Right atrium auricular region (tissue), 2 donors: ENCODE data around the gene AGGF1. TPM values are rescaled to one million over a fixed set of nuclear protein-coding genes. Genes with fewer than 3 reads are reported as not detected.

Source experiments
- DNase-seq: peaks from one replicate; pipeline ENCODE4 v3.0.0-alpha.2; 2019; ENCODE audit warnings: low spot score
- H3K27ac ChIP-seq, 2 donors: fragments of 200-600 bp; sonication (generic); 1 replicate in 1 of 2; 2 replicates in 1 of 2; pipeline ENCODE4 v1.5.1; 2016 to 2019
- H3K27me3 ChIP-seq, 2 donors: fragments of 200-600 bp; sonication (generic); one replicate each; pipeline versions ENCODE4 v1.5.1 to v1.6.0; 2017 to 2019
- H3K36me3 ChIP-seq: fragments of 200-600 bp; sonication (generic); one replicate; pipeline ENCODE4 v1.5.1; 2016
- H3K4me1 ChIP-seq, 2 donors: fragments of 200-600 bp; sonication (generic); one replicate each; pipeline versions ENCODE4 v1.5.1 to v1.6.0; 2017 to 2019
- H3K4me3 ChIP-seq, 2 donors: fragments of 200-600 bp; sonication (generic); 1 replicate in 1 of 2; 2 replicates in 1 of 2; pipeline ENCODE4 v1.5.1; 2017 to 2019; ENCODE audit warnings: mild to moderate bottlenecking in 1 of 2, moderate library complexity in 1 of 2
- H3K9me3 ChIP-seq, 2 donors: fragments of 200-600 bp; sonication (generic); one replicate each; pipeline ENCODE4 v1.5.1; 2019
- CTCF ChIP-seq, 2 donors: fragments of 200-600 bp; sonication (generic); IDR thresholded peaks; one replicate each; pipeline ENCODE4 v1.5.1; 2019; ENCODE audit warnings: antibody characterized with exemption in 2 of 2
- total RNA-seq, 2 donors: library from RNA; depleted of rRNA; stranded (reverse); fragments of >200 nt; gene quantifications; one replicate each; pipeline ENCODE4 v1.1.0, GENCODE V29; 2016

Gene AGGF1
- total RNA-seq, 2 donors from 2014 or later, result 15.2 to 15.7 TPM

GRCh38 chr5:77008413-77008812, 21.8 kb upstream of the AGGF1 start:
- no peak for TF ChIP-seq CTCF (IDR thresholded peaks at IDR 0.05)

GRCh38 chr5:77010243-77010642, 20.0 kb upstream of the AGGF1 start:
- no peaks in the 10 kb centered on the region for H3K36me3 ChIP-seq
- DNase-seq, result no peak
- H3K27me3 ChIP-seq, result no peaks in the 10 kb centered on the region
- no peaks in the 10 kb centered on the region for H3K9me3 ChIP-seq
- no peak overlapping the region for H3K4me3 ChIP-seq
- H3K4me1 ChIP-seq, result no peaks in the 10 kb centered on the region
- no peak for TF ChIP-seq CTCF (IDR thresholded peaks at IDR 0.05)
- H3K27ac ChIP-seq, result no peak overlapping the region

More at GRCh38 chr5:77008413-77008812, 21.8 kb upstream of the AGGF1 start:
- Histone ChIP-seq H3K36me3 (no peaks in the 10 kb centered on the region), H3K4me3 (no peak overlapping the region), H3K4me1 (no peaks in the 10 kb centered on the region), H3K27me3 (no peaks in the 10 kb centered on the region), H3K27ac (no peak overlapping the region), H3K9me3 (no peaks in the 10 kb centered on the region)
- DNase-seq, result no peak

GRCh38 chr5:77011498-77011897, 18.7 kb upstream of the AGGF1 start:
- H3K27ac ChIP-seq, result no peak overlapping the region
- DNase-seq, result no peak
- TF ChIP-seq CTCF (IDR thresholded peaks at IDR 0.05), result no peak
- H3K4me1 ChIP-seq, result no peaks in the 10 kb centered on the region
- no peak overlapping the region for H3K4me3 ChIP-seq
- no peaks in the 10 kb centered on the region for H3K36me3 ChIP-seq
- no peaks in the 10 kb centered on the region for H3K27me3 ChIP-seq
- no peaks in the 10 kb centered on the region for H3K9me3 ChIP-seq

- Histone ChIP-seq H3K4me1 (no peaks in the 10 kb centered on the region), H3K27ac (no peak overlapping the region), H3K9me3 (no peaks in the 10 kb centered on the region), H3K36me3 (no peaks in the 10 kb centered on the region), H3K4me3 (no peak overlapping the region), H3K27me3 (no peaks in the 10 kb centered on the region)
- DNase-seq, result no peak
- no peak for TF ChIP-seq CTCF (IDR thresholded peaks at IDR 0.05)
Measured at GRCh38 chr5:77012601-77013000, 17.6 kb upstream of the AGGF1 start.

DNA sequence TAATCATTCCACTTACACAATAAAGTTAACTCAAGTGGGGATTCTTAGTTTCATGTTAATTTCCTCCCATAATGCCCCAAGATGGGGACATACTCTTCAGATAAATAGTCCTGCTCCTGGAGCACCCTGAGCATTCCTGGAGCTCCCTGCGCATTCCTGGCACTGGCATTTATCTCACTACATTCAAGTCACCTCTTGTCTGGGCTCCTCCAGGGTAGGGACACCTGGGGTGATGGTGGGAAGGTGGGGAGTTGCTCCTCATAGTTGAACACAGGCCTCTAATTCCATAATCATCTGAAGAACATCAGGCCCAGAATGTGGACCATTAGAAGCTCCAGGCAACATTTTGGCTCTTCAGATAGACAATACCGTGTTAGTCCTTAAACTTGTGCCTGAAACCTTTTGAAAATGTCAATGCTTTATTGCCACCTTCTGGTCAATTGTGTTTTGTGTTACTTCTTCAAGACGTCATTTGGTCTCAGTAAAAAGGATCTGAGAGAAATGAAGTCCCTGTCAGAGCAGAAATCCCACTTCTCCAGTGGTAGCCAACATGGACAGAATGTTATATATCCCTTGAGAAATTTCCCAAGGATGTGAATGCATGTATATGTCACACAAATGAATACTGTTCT, 14.2 kb upstream of the AGGF1 start:
- DNase-seq, result no peak
- no peaks in the 10 kb centered on the region for H3K9me3 ChIP-seq
- H3K27me3 ChIP-seq, result no peaks in the 10 kb centered on the region
- TF ChIP-seq CTCF (IDR thresholded peaks at IDR 0.05), result peak; percentile 28 to 57
- no peaks in the 10 kb centered on the region for H3K4me1 ChIP-seq
- H3K27ac ChIP-seq, result no peak overlapping the region
- no peak overlapping the region for H3K4me3 ChIP-seq
- H3K36me3 ChIP-seq, result no peaks in the 10 kb centered on the region

DNA sequence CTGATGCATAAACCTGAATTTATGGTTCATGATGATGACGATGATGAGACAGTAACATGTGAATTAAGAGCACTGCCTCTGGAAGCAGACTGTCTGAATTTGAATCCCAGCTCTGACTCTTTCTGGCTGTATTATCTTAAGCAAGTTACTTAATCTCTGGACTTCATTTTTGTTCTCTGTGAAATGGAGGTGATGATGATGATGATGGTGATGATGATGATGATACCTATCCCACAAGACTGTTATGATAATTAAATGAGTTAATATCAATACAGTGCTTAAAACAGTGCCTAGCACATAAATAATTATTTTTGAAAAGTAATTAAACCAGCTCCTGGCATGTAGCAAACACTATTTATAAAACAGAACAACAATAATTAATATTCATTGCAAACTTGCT, 13.2 kb upstream of the AGGF1 start:
- no peak for DNase-seq
- Histone ChIP-seq H3K36me3 (no peaks in the 10 kb centered on the region), H3K27ac (no peak overlapping the region), H3K9me3 (no peaks in the 10 kb centered on the region), H3K27me3 (no peaks in the 10 kb centered on the region), H3K4me1 (no peaks in the 10 kb centered on the region), H3K4me3 (no peak overlapping the region)
- no peak for TF ChIP-seq CTCF (IDR thresholded peaks at IDR 0.05)
